Ammon's horn (tissue), 1 donor: ENCODE measurements around the gene OR12D3.
"Not testable (repeated sequence)": the region's sequence is repeated elsewhere in the genome, so short reads cannot be mapped to it uniquely, and the experiment has no call there.

Source experiments
- DNase-seq: peaks from one replicate; pipeline ENCODE4 v3.0.0-alpha.2; 2016; ENCODE audit warnings: low spot score

The OR12D3 gene

DNA sequence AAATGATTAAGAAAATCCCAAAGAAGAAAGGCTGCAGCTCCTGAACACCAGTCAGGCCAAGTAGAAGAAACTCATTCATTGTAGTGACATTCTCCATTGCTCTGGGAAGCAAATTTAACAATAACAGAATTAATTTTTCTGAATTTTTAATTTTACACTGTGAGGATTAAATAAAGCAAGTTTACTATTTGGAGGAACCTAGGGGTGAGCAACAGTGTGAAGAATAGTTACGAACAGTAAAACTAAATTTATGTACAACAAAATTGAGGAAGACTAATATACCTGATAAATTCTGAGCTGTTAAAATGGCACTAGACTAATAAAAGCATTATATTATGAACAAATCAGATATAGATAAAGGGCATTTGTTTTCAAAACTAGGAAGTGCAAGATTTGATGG, at the start of gene OR12D3:
TSS of gene OR12D3 (minus strand) at position 101 of the 400 bp plus-strand sequence. CDS start at position 97, 4 bp downstream.
- no peak for DNase-seq

DNA sequence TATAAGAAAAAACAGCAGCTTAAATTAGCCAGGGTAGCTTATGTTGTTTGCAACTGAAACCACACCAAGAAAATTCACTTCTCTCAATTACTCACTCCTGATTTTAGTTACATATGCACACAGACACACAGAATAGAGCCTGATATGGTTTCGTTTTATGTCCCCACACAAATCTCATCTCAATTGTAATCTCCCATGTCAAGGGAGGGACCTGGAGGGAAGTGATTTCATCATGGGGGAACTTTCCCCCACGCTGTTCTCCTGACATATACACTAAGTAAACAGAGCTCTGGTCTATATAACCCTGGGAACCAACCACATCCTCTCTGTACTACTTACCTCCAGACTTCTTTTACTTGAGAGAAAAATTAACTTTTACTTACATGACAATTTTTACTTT, 49.5 kb upstream of the OR12D3 start:
- no peak for DNase-seq

GRCh38 chr6:29424168-29424567, 49.1 kb upstream of the OR12D3 start:
- no peak for DNase-seq

DNA sequence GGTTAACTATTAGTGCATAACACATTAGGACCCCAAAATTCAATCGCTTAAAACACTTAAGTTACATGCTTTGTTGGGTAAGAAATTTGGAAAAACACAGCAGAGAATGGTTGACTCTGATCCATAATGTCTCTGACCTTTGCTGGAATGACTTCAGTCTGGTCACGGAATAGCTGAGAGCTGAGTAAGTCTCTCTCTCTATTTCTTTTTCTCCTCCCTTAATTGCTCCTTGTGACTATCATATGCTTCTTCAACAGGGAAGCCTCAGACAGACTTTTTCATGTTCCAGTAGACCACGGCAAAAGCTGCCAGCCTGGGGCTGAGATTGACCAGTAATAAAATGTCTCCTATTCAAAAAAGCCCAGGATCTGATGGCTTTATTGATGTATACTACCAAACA, 44.4 kb upstream of the OR12D3 start:
- DNase-seq, result no peak

GRCh38 chr6:29414588-29414987, 39.5 kb upstream of the OR12D3 start, which contains the start of gene OR12D1:
Gene OR12D1 (plus strand): TSS chr6:29414928.
- DNase-seq, result no peak

GRCh38 chr6:29403801-29404200, 28.7 kb upstream of the OR12D3 start:
- no peak for DNase-seq

DNA sequence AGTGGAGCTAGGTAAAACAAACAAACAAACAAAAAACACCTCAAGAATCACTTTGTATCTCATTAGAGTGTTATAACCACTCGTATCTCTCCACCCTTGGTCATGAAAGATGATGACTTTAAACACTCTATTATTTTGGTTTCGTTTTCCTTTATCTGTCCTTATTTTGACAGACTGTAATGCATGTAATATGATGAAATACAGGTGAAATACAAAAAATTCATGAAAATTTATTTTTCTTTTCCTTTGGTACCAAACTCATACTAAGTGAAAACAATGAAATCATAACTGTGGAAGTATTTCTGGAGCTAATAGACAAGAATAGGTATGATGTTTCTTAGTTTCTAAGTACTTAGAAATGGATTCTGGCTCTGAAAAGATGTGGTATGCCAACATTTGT, 24.4 kb upstream of the OR12D3 start:
- DNase-seq, result no peak

- no peak for DNase-seq
Observed at GRCh38 chr6:29395331-29395730, 20.2 kb upstream of the OR12D3 start, which contains the start of gene OR12D2. Gene OR12D2 (plus strand): TSS chr6:29395631. CDS start chr6:29396700, 1,069 bp downstream.

DNA sequence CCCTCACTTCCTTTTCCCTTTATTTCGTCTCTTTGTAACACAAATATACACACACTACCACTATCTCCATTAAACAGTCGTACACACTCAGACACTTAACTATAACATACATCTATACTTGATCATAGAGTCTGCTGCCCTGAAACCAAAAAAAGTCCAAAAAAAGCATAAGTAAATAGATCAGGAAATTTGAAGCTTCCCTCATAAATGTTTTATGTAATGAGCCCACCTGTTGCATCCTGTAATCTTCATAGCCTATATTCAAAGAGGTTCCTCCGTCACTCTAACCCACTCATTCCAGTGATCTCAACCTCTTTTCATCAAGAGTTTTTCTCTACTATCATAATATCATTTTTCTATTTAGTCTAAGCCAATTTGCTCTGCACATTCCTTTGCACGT, 13.4 kb upstream of the OR12D3 start:
- no peak for DNase-seq

GRCh38 chr6:29376003-29376402, 912 bp upstream of the OR12D3 start:
- DNase-seq, result no peak

- no peak for DNase-seq
Observed at GRCh38 chr6:29368765-29369164, 6.3 kb downstream of the OR12D3 start, which contains the start of gene OR5V1. Gene OR5V1 (minus strand): TSS chr6:29368865. CDS start chr6:29356195, 12,670 bp downstream.

DNA sequence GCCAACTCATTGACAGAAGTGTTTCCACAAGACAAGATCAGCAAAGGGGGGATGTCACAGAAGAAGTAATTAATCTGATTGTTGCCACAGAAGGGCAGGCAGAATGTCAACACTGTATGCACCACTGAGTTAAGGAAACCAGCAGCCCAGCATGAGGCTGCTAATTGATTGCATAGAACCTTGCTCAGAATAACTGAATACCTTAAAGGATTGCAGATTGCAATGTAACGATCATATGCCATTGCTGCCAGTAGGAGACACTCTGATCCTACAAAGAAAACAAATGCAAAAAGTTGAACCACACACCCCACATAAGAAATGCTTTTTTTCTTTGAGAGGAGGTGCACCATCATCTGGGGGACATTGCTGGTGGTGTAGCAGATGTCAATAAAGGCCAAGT, 19.5 kb downstream of the OR12D3 start:
- no peak for DNase-seq

GRCh38 chr6:29354980-29355379, 20.1 kb downstream of the OR12D3 start:
- no peak for DNase-seq

GRCh38 chr6:29349348-29349747, 25.7 kb downstream of the OR12D3 start:
- not testable (repeated sequence) for DNase-seq

- no peak for DNase-seq
Observed at GRCh38 chr6:29345380-29345779, 29.7 kb downstream of the OR12D3 start.

DNA sequence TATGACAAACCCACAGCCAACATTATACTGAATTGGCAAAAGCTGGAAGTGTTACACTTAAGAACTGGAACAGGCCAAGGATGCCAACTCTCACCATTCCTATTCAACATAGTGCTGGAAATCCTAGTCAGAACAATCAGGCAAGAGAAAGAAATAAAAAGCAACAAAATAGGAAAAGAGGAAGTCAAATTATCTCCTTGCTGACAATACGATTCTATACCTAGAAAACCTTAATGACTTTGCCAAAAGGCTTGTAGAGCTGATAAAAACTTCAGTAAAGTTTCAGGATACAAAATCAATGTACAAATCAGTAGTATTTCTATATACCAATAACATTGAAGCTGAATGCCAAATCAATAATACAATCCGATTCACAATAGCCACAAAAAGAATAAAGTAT, 38.8 kb downstream of the OR12D3 start:
- no peak for DNase-seq

DNA sequence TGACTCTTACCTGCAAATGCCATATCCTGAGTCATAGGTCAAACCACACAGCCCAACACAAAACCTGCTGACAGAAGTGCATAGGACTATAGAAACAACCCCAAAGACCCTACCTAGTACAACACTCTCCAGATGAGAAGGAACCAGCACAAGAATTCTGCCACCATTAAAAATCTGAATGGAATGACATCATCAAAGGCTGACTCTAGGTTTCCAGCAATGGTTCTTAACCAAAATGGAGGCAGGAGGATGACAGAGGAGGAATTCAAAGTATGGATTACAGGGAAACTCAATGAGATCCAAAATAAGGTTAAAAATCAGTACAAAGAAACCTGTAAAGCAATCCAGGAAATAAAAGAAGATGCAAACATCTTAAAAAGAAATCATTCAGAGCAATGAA, 42.4 kb downstream of the OR12D3 start:
- no peak for DNase-seq

DNA sequence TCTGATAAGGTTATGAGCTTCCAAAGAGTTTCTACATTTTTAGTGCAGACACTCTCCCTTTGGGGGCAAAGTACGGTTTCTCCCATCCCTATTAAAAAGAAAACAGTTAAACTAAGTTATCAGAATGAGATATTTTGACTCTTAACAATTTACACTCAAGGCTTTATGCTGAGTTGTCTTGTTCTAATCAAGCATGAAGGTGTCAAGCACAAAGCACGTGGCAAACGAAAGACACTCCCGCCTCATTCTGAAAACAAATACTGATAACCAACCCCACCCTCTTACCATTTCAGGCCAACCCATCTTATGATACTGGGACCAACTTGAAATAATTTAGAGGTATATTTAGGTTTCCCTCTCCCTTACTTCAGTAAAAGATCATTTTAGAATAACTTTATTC, 49.3 kb downstream of the OR12D3 start:
- DNase-seq, result no peak
